Mesodermal cell (in vitro differentiated cells): ENCODE measurements around the gene HDAC4.
"Not testable (repeated sequence)": the region's sequence is repeated elsewhere in the genome, so short reads cannot be mapped to it uniquely, and the experiment has no call there.

Experiments
- H3K27ac ChIP-seq: 2 replicates; pipeline ENCODE4 v1.7.0; 2013; ENCODE audit warnings: mild to moderate bottlenecking, low read depth, low read length, moderate library complexity; ENCODE audit not compliant: severe bottlenecking
- H3K36me3 ChIP-seq: 2 replicates; pipeline ENCODE4 v1.7.1; 2013; ENCODE audit warnings: mild to moderate bottlenecking, low read length, moderate library complexity; ENCODE audit not compliant: control insufficient read depth, insufficient read depth
- H3K4me1 ChIP-seq: one replicate; pipeline ENCODE4 v1.7.1; 2013; ENCODE audit warnings: mild to moderate bottlenecking, low read length; ENCODE audit not compliant: insufficient read depth, control insufficient read depth, poor library complexity, severe bottlenecking
- H3K4me3 ChIP-seq: 2 replicates; pipeline ENCODE4 v1.7.0; 2013; ENCODE audit warnings: low read length, control low read depth, mild to moderate bottlenecking; ENCODE audit not compliant: insufficient read depth, poor library complexity, severe bottlenecking; ENCODE audit errors: extremely low read depth
- H3K9me3 ChIP-seq: 2 replicates; pipeline ENCODE4 v1.7.1; 2013; ENCODE audit warnings: mild to moderate bottlenecking, low read length, moderate library complexity; ENCODE audit not compliant: control insufficient read depth
- WGBS, 2 experiments: methylation state at CpG; one replicate each; pipeline ENCODE4 v1.1.5; 2013; ENCODE audit warnings: missing lambda C conversion rate in 2 of 2; ENCODE audit not compliant: insufficient coverage in 2 of 2; 5-methylcytosine and 5-hydroxymethylcytosine counted together

The HDAC4 gene

GRCh38 chr2:239179851-239180371 is 220.9 kb downstream of the HDAC4 start:
- H3K27ac ChIP-seq: no peak overlapping the region
- 94 to 97% methylated on average over 21 to 22 of the region's 22 CpGs for WGBS, 2 experiments
- peaks cover 19% of the 10 kb centered on the region for H3K36me3 ChIP-seq
- H3K9me3 ChIP-seq: no peaks in the 10 kb centered on the region
- no peak overlapping the region for H3K4me3 ChIP-seq
- no peaks in the 10 kb centered on the region for H3K4me1 ChIP-seq

GRCh38 chr2:239178954-239179353 is 221.9 kb downstream of the HDAC4 start:
- no peaks in the 10 kb centered on the region for H3K4me1 ChIP-seq
- WGBS, 2 experiments: 95 to 97% methylated on average over 24 to 26 of the region's 26 CpGs
- H3K27ac ChIP-seq: no peak overlapping the region
- peaks cover 19% of the 10 kb centered on the region for H3K36me3 ChIP-seq
- no peak overlapping the region for H3K4me3 ChIP-seq
- H3K9me3 ChIP-seq: peaks cover 6% of the 10 kb centered on the region

GRCh38 chr2:239178484-239178883 is 222.3 kb downstream of the HDAC4 start:
- Histone ChIP-seq H3K9me3 (peaks cover 6% of the 10 kb centered on the region), H3K4me3 (no peak overlapping the region), H3K36me3 (peaks cover 19% of the 10 kb centered on the region), H3K27ac (no peak overlapping the region), H3K4me1 (no peaks in the 10 kb centered on the region)
- 96 to 99% methylated on average over 7 to 9 of the region's 10 CpGs for WGBS, 2 experiments

- Histone ChIP-seq H3K4me3 (no peak overlapping the region), H3K9me3 (peaks cover 11% of the 10 kb centered on the region), H3K27ac (no peak overlapping the region), H3K36me3 (peaks cover 19% of the 10 kb centered on the region), H3K4me1 (no peaks in the 10 kb centered on the region)
- WGBS, 2 experiments: 95% methylated on average over 17 of the region's 17 CpGs
Measured at GRCh38 chr2:239177908-239178307, 222.9 kb downstream of the HDAC4 start.

- 90 to 98% methylated on average over 2 to 8 of the region's 11 CpGs for WGBS, 2 experiments
- H3K27ac ChIP-seq: no peak overlapping the region
- H3K4me1 ChIP-seq: no peaks in the 10 kb centered on the region
- H3K9me3 ChIP-seq: peaks cover 12% of the 10 kb centered on the region
- H3K4me3 ChIP-seq: no peak overlapping the region
- H3K36me3 ChIP-seq: peaks cover 19% of the 10 kb centered on the region
Measured at GRCh38 chr2:239177325-239177724, 223.5 kb downstream of the HDAC4 start.

GRCh38 chr2:239176138-239176803 is 224.5 kb downstream of the HDAC4 start:
- H3K9me3 ChIP-seq: peaks cover 15% of the 10 kb centered on the region
- H3K27ac ChIP-seq, H3K4me3 ChIP-seq, H3K4me1 ChIP-seq: not testable (repeated sequence)
- WGBS, 2 experiments: 91 to 94% methylated on average over 9 to 16 of the region's 23 CpGs
- H3K36me3 ChIP-seq: peaks cover 19% of the 10 kb centered on the region

GRCh38 chr2:239175181-239175580 is 225.6 kb downstream of the HDAC4 start:
- Histone ChIP-seq H3K4me3 (no peak overlapping the region), H3K4me1 (no peaks in the 10 kb centered on the region), H3K36me3 (peaks cover 24% of the 10 kb centered on the region), H3K27ac (no peak overlapping the region), H3K9me3 (peaks cover 23% of the 10 kb centered on the region)
- WGBS, 2 experiments: 93% methylated on average over 10 of the region's 11 CpGs

- H3K4me1 ChIP-seq: no peaks in the 10 kb centered on the region
- no peak overlapping the region for H3K4me3 ChIP-seq
- H3K36me3 ChIP-seq: peaks cover 21% of the 10 kb centered on the region
- H3K27ac ChIP-seq: no peak overlapping the region
- H3K9me3 ChIP-seq: peaks cover 23% of the 10 kb centered on the region
- WGBS, 2 experiments: no CpG with 5 or more reads among the region's 1 CpG
Measured at GRCh38 chr2:239173301-239173700, 227.5 kb downstream of the HDAC4 start.

- Histone ChIP-seq H3K36me3 (peaks cover 7% of the 10 kb centered on the region), H3K4me3 (no peak overlapping the region), H3K27ac (no peak overlapping the region), H3K4me1 (peaks cover 7% of the 10 kb centered on the region), H3K9me3 (peaks cover 23% of the 10 kb centered on the region)
Measured at GRCh38 chr2:239171643-239172042, 229.2 kb downstream of the HDAC4 start.

- peaks cover 21% of the 10 kb centered on the region for H3K9me3 ChIP-seq
- H3K36me3 ChIP-seq: peaks cover 7% of the 10 kb centered on the region
- peaks cover 9% of the 10 kb centered on the region for H3K4me1 ChIP-seq
- H3K27ac ChIP-seq: no peak overlapping the region
- 95% methylated on average over 27 of the region's 27 CpGs for WGBS, 2 experiments
- H3K4me3 ChIP-seq: no peak overlapping the region
Measured at GRCh38 chr2:239169311-239170048, 231.3 kb downstream of the HDAC4 start.

- peaks cover 10% of the 10 kb centered on the region for H3K36me3 ChIP-seq
- WGBS, 2 experiments: 96 to 97% methylated on average over 13 to 16 of the region's 22 CpGs
- peaks cover 18% of the 10 kb centered on the region for H3K9me3 ChIP-seq
- H3K4me1 ChIP-seq: peaks cover 9% of the 10 kb centered on the region
- H3K27ac ChIP-seq: no peak overlapping the region
- H3K4me3 ChIP-seq: no peak overlapping the region
Measured at GRCh38 chr2:239168575-239168974, 232.2 kb downstream of the HDAC4 start.
